BJ (cell line): Measurements from ENCODE around the gene CNTNAP4. TPM values are rescaled to one million over a fixed set of nuclear protein-coding genes. Genes with fewer than 3 reads are reported as not detected.

Experiments
- CTCF ChIA-PET: fragments of 350-600 bp; formaldehyde crosslinking; extraction: SDS; loops from one replicate; lab custom pipeline; 2021; ENCODE audit warnings: antibody characterized with exemption, inconsistent platforms; lab: Yijun Ruan, JAX
- POLR2A ChIA-PET: fragments of 300-600 bp; sonication (Branson Sonifier 250); formaldehyde crosslinking; extraction: SDS; loops from one replicate; lab custom pipeline; 2021; ENCODE audit warnings: antibody characterized with exemption; lab: Charles Lee
- DNase-seq: peaks from one replicate; pipeline ENCODE4 v3.0.0-alpha.2; 2011; ENCODE audit warnings: low read depth
- H3K27me3 ChIP-seq: 2 replicates; pipeline ENCODE4 v1.6.0; 2011; ENCODE audit warnings: low read length; ENCODE audit not compliant: control insufficient read depth, insufficient read depth
- H3K36me3 ChIP-seq: 2 replicates; pipeline ENCODE4 v1.5.1; 2011; ENCODE audit warnings: low read length; ENCODE audit not compliant: control insufficient read depth, insufficient read depth
- H3K4me3 ChIP-seq: 2 replicates; pipeline ENCODE4 v1.5.1; 2011; ENCODE audit warnings: low read depth, mild to moderate bottlenecking, control low read depth, low read length
- polyA plus RNA-seq: library from polyadenylated mRNA; depleted of rRNA; stranded (reverse); fragments of >200 nt; gene quantifications from 2 replicates; pipeline ENCODE4 v1.2.3, GENCODE V29; 2011
- TF ChIP-seq, protein P1 (sequence below): IDR thresholded peaks from 2 replicates; pipeline ENCODE4 v1.5.1; 2011; ENCODE audit warnings: low read depth, mild to moderate bottlenecking, control low read depth, inconsistent platforms, low read length, moderate library complexity; ENCODE audit not compliant: insufficient read depth

Gene CNTNAP4
- polyA plus RNA-seq, 1 experiment = not detected

GRCh38 chr16:76486740-76487139, 209.5 kb downstream of the CNTNAP4 start:
- TF ChIP-seq, protein P1, sequence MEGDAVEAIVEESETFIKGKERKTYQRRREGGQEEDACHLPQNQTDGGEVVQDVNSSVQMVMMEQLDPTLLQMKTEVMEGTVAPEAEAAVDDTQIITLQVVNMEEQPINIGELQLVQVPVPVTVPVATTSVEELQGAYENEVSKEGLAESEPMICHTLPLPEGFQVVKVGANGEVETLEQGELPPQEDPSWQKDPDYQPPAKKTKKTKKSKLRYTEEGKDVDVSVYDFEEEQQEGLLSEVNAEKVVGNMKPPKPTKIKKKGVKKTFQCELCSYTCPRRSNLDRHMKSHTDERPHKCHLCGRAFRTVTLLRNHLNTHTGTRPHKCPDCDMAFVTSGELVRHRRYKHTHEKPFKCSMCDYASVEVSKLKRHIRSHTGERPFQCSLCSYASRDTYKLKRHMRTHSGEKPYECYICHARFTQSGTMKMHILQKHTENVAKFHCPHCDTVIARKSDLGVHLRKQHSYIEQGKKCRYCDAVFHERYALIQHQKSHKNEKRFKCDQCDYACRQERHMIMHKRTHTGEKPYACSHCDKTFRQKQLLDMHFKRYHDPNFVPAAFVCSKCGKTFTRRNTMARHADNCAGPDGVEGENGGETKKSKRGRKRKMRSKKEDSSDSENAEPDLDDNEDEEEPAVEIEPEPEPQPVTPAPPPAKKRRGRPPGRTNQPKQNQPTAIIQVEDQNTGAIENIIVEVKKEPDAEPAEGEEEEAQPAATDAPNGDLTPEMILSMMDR = no peak
- Histone ChIP-seq H3K4me3 (no peak overlapping the region), H3K36me3 (no peaks in the 10 kb centered on the region), H3K27me3 (no peaks in the 10 kb centered on the region)
- ChIA-PET POLR2A (no interaction called here), CTCF (no interaction called here)
- no peak for DNase-seq

DNA sequence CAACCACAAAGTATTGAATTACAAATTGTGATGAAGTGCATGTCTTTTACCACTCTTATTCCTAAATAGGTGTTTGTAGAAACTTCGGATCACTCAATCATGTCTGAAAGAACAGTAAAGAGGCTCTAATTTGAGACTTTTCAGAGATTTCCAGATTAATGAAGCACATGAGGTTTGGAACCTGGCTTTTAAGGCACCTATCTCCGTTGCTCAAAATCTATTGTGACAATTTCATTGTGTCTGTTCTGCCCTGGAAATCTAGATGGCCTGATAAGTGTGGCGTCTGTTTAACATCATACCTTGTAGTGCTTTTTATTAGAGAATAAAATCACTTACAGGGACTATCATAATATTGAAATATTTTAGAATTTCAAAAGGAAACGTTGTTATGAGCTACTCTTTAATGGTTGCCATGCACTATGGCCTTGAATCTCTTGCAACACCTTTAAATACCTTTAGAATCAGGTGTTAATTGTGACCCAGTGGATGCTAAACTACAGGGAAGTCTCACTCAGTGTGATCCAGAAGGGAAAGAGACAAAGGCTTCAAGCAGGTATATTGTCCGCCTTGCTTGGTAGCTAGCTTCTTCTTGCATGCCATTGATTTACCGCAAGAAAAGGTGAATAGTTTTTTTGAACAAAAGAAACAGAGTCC, 210.3 kb downstream of the CNTNAP4 start:
- no peaks in the 10 kb centered on the region for H3K36me3 ChIP-seq
- no peak overlapping the region for H3K4me3 ChIP-seq
- ChIA-PET POLR2A (no interaction called here), CTCF (no interaction called here)
- no peak for DNase-seq
- H3K27me3 ChIP-seq = no peaks in the 10 kb centered on the region
- TF ChIP-seq, protein P1 = no peak

DNA sequence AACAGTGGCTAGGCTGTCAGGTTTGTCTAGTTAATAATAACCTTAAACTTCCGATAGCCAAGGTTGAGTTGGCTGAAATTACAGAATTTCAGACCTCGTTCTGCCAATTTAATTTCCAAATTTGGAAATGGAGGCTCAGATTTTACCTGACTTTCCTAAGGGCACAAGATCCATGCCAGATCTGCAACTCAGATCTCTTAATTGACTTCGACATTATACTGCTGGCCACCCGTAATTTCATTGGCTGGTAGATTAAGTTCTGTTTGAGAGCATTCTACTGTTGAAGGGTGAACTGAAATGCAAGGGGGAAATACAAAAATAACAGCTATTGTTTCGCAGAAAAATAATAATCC, 210.8 kb downstream of the CNTNAP4 start:
- CTCF ChIA-PET = no interaction called here

GRCh38 chr16:76490036-76490639, 212.9 kb downstream of the CNTNAP4 start:
- TF ChIP-seq, protein P1 = no peak
- CTCF ChIA-PET = no interaction called here
- POLR2A ChIA-PET = no interaction called here
- Histone ChIP-seq H3K36me3 (no peaks in the 10 kb centered on the region), H3K4me3 (no peak overlapping the region), H3K27me3 (no peaks in the 10 kb centered on the region)
- DNase-seq = no peak

More for the DNA sequence above, 210.8 kb downstream of the CNTNAP4 start:
- POLR2A ChIA-PET = no interaction called here
- no peak for DNase-seq
- no peaks in the 10 kb centered on the region for H3K36me3 ChIP-seq
- TF ChIP-seq, protein P1 = no peak
- no peak overlapping the region for H3K4me3 ChIP-seq
- no peaks in the 10 kb centered on the region for H3K27me3 ChIP-seq

GRCh38 chr16:76500006-76500405, 222.8 kb downstream of the CNTNAP4 start:
- TF ChIP-seq, protein P1 = no peak
- CTCF ChIA-PET = no interaction called here

More at GRCh38 chr16:76500006-76500405, 222.8 kb downstream of the CNTNAP4 start:
- DNase-seq = no peak
- Histone ChIP-seq H3K36me3 (no peaks in the 10 kb centered on the region), H3K4me3 (no peak overlapping the region), H3K27me3 (no peaks in the 10 kb centered on the region)
- POLR2A ChIA-PET = no interaction called here
